Muscle layer of duodenum (tissue), 2 donors: ENCODE results near the gene TBC1D1.

Source experiments
- H3K27ac ChIP-seq: one replicate; pipeline ENCODE4 v1.7.0; 2013; ENCODE audit warnings: mild to moderate bottlenecking, low read length
- H3K27me3 ChIP-seq: one replicate; pipeline ENCODE4 v1.7.0; 2013; ENCODE audit warnings: low read depth, mild to moderate bottlenecking, control low read depth, low read length
- H3K36me3 ChIP-seq, 2 donors: one replicate each; pipeline ENCODE4 v1.7.0; 2013; ENCODE audit warnings: low read length in 2 of 2, control low read depth in 1 of 2, mild to moderate bottlenecking in 1 of 2; ENCODE audit not compliant: insufficient read depth in 2 of 2, control insufficient read depth in 1 of 2
- H3K4me1 ChIP-seq, 2 donors: one replicate each; pipeline ENCODE4 v1.7.0; 2013; ENCODE audit warnings: low read length in 2 of 2, mild to moderate bottlenecking in 2 of 2, control low read depth in 1 of 2, moderate library complexity in 1 of 2; ENCODE audit not compliant: insufficient read depth in 2 of 2, control insufficient read depth in 1 of 2
- H3K4me3 ChIP-seq, 2 donors: one replicate each; pipeline ENCODE4 v1.7.0; 2013; ENCODE audit warnings: low read length in 2 of 2, low read depth in 1 of 2, mild to moderate bottlenecking in 1 of 2
- H3K9me3 ChIP-seq, 2 donors: one replicate each; pipeline ENCODE4 v1.7.0; 2013; ENCODE audit warnings: low read length in 2 of 2, control low read depth in 1 of 2, mild to moderate bottlenecking in 1 of 2; ENCODE audit not compliant: control insufficient read depth in 1 of 2
- donor health status: healthy.

TBC1D1 gene

DNA sequence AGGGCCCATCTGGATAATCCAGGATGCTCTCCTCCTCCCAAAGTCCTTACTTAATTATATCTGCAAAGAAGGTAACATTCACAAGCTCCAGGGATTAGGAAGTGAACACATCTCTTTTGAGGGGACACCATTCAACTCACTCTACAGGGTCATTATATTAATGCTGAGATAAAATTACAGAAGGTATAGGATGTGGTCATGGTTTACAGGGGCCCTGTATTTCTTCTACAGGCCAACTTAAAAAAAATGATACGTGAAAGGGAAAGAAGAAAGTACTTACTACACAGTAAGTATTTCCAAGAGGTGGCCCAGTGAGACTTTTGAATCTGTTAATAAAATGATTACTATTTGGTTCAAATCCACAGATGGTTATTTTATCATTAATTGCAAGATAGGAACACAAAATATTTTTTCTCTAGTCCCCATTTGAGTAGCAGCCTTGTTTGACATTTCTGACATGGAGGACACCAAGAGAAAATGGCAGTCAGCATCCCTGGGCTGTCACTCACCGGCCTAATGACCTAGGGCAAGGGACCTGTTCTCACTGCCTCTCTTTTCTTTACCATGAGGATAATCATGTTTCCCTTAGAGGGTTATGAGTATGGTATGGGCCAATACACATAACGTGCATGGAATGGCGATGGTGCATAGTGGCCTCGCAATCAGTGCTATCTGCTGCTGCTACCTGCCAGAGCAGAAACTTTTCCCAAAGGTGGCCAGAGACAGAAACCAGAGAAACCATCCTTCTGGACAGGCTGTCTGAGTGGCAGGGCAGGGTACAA is 209.8 kb downstream of the TBC1D1 start:
- H3K4me3 ChIP-seq, result no peak overlapping the region
- no peaks in the 10 kb centered on the region for H3K9me3 ChIP-seq
- peaks cover 21 to 42% of the 10 kb centered on the region in 2 donors for H3K36me3 ChIP-seq
- H3K27me3 ChIP-seq, result no peaks in the 10 kb centered on the region
- H3K4me1 ChIP-seq, result peaks cover 0 to 13% of the 10 kb centered on the region in 2 donors
- H3K27ac ChIP-seq, result peak overlapping the region; percentile 28

DNA sequence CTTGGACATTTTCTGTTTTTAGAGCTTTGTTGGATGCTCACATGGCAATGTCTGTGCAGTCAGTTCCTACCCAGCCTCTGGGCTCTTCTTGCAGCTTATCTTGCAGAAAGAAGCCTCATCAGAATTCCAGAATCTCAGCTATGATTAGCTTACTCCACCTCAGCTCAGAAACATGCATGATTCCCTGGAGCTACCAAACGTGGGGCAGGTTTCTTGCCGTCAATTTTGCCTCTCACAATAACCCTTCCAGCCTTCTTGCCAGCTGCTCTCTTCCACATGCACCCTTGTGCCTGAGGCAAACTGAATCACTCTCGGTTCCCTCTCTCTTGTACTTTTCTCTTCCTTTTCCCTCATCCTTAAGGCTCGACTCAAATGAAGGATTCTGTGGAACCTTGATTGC is 210.7 kb downstream of the TBC1D1 start:
- Histone ChIP-seq H3K27me3 (no peaks in the 10 kb centered on the region), H3K9me3 (no peaks in the 10 kb centered on the region), H3K27ac (no peak overlapping the region), H3K36me3 (peaks cover 21 to 50% of the 10 kb centered on the region in 2 donors), H3K4me3 (no peak overlapping the region), H3K4me1 (peaks cover 0 to 20% of the 10 kb centered on the region in 2 donors)

DNA sequence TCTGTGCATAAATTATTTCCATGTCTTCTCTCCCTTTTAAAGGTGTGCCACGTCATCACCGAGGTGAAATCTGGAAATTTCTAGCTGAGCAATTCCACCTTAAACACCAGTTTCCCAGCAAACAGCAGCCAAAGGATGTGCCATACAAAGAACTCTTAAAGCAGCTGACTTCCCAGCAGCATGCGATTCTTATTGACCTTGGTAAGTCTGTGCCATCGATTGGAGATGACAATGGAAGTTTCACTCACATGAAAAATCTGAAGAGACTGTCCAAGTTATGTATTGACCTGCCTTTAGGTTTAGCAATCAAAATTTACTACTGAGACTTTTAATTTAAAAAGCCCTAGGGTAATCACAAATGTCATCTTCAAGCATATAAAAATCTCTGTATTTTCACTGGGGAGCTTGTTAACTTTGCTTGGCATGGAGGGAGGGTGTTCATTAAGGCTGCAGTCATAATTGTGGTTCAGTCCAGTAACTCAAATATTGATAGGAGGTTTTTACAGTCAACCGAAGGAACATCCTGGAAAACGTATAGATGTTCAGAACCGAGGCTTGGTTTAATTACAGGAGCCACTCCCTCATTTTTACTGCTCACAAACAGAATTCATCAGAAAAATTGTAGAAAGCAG is 212.2 kb downstream of the TBC1D1 start:
- H3K36me3 ChIP-seq, result peaks cover 21 to 59% of the 10 kb centered on the region in 2 donors
- no peak overlapping the region for H3K4me3 ChIP-seq
- no peaks in the 10 kb centered on the region for H3K9me3 ChIP-seq
- peaks cover 0 to 25% of the 10 kb centered on the region in 2 donors for H3K4me1 ChIP-seq
- H3K27ac ChIP-seq, result no peak overlapping the region
- no peaks in the 10 kb centered on the region for H3K27me3 ChIP-seq

GRCh38 chr4:38105475-38106220 is 214.8 kb downstream of the TBC1D1 start:
- H3K36me3 ChIP-seq, result peaks cover 23 to 62% of the 10 kb centered on the region in 2 donors
- no peaks in the 10 kb centered on the region for H3K9me3 ChIP-seq
- H3K4me3 ChIP-seq, result no peak overlapping the region
- no peak overlapping the region for H3K27ac ChIP-seq
- peaks cover 0 to 12% of the 10 kb centered on the region in 2 donors for H3K4me1 ChIP-seq
- no peaks in the 10 kb centered on the region for H3K27me3 ChIP-seq

DNA sequence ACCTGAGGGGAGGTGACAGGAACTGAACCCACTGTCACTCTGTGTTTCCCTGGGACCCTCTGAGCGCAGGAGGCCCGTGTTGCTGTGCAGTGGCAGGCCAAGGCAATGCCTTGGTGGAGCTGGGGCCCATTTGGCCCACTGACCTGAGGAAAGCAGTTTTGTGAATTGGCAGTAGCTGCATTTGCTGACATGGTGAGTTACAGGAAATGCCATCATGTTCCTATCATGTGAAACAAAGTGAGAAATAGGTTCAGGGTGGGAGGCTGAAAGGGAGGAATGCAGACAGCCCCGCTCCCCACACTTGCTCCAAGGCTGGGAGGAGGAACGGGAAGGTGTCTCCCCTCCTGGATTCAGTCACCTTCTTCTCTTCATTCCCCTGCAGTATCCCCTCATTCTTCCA is 215.4 kb downstream of the TBC1D1 start:
- Histone ChIP-seq H3K36me3 (peaks cover 18 to 55% of the 10 kb centered on the region in 2 donors), H3K4me1 (peaks cover 0 to 12% of the 10 kb centered on the region in 2 donors)

GRCh38 chr4:38106886-38107514 is 216.1 kb downstream of the TBC1D1 start:
- Histone ChIP-seq H3K9me3 (no peaks in the 10 kb centered on the region), H3K4me3 (no peak overlapping the region), H3K36me3 (peaks cover 14 to 51% of the 10 kb centered on the region in 2 donors), H3K4me1 (peaks cover 5 to 17% of the 10 kb centered on the region in 2 donors), H3K27me3 (no peaks in the 10 kb centered on the region), H3K27ac (no peak overlapping the region)

More for the DNA sequence above, 215.4 kb downstream of the TBC1D1 start:
- H3K27ac ChIP-seq, result no peak overlapping the region
- no peaks in the 10 kb centered on the region for H3K9me3 ChIP-seq
- no peak overlapping the region for H3K4me3 ChIP-seq
- no peaks in the 10 kb centered on the region for H3K27me3 ChIP-seq

DNA sequence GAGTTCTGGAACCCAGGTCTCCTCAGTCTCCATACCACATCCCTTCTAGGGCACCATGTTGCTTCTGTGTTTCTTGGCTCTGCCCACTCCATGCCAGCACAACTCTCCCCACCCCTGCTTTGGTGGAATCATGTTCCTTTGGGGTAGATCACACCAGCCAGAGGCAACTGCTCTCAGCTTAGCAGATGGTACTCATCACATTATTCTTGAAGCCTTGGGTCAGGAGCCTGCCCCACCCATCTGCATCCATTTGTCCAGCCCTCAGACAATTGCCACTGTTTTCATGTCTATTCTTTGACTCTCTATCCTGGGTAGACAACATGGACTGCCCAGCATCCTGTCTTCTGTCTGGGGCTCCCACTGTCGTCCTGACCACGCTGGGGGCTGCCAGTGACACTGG is 216.9 kb downstream of the TBC1D1 start:
- peaks cover 14 to 45% of the 10 kb centered on the region in 2 donors for H3K36me3 ChIP-seq
- no peaks in the 10 kb centered on the region for H3K27me3 ChIP-seq
- H3K4me1 ChIP-seq, result peaks cover 6 to 25% of the 10 kb centered on the region in 2 donors
- H3K9me3 ChIP-seq, result no peaks in the 10 kb centered on the region
- no peak overlapping the region for H3K4me3 ChIP-seq
- no peak overlapping the region for H3K27ac ChIP-seq

DNA sequence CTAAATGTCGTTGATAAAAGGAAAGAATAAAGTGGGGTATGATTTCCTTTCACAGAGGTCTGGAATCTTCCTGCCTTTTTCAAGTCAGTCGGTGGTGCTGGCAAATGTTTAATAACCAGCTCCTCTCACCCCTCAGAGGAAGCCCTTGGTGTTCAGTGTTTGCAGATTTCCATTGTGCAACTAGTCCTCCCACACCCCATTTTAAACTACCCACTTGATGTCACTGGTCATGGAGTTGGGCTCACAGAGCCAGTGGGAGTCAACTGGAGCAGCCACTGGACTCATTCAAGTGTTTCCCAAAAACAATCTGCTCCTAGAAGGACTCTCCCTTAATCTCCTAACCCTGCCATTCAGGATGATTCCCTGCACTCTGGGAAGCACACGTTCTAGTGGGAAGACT is 218.5 kb downstream of the TBC1D1 start:
- no peaks in the 10 kb centered on the region for H3K27me3 ChIP-seq
- no peaks in the 10 kb centered on the region for H3K9me3 ChIP-seq
- peaks cover 10 to 39% of the 10 kb centered on the region in 2 donors for H3K4me1 ChIP-seq
- H3K27ac ChIP-seq, result no peak overlapping the region
- H3K4me3 ChIP-seq, result no peak overlapping the region
- H3K36me3 ChIP-seq, result peaks cover 5 to 35% of the 10 kb centered on the region in 2 donors

- no peaks in the 10 kb centered on the region for H3K27me3 ChIP-seq
- no peak overlapping the region for H3K4me3 ChIP-seq
- H3K36me3 ChIP-seq, result peaks cover 5 to 34% of the 10 kb centered on the region in 2 donors
- H3K9me3 ChIP-seq, result no peaks in the 10 kb centered on the region
- H3K4me1 ChIP-seq, result peaks cover 15 to 44% of the 10 kb centered on the region in 2 donors
- H3K27ac ChIP-seq, result no peak overlapping the region
These were observed 219.0 kb downstream of the TBC1D1 start for GRCh38 chr4:38109896-38110295.

DNA sequence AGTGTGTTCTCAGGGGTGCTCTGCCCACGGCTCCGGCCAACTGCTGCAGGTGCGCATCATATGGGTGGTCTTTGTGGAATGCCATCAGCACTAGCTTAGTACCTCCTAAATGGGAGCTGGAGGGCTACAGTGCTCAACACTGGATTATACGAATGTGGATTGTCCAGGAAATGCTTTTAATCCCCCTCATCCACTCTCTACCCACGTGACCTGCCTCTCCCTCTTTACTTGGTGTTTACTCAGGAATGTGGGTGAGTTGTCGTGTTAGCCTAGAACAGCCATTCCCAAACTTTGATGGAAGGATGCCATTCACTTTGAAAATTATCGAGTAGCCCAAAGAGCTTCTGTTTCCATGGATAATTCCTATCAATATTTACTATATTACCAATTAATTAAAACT is 220.1 kb downstream of the TBC1D1 start:
- H3K27me3 ChIP-seq, result no peaks in the 10 kb centered on the region
- H3K4me3 ChIP-seq, result no peak overlapping the region
- no peaks in the 10 kb centered on the region for H3K9me3 ChIP-seq
- H3K36me3 ChIP-seq, result peaks cover 5 to 33% of the 10 kb centered on the region in 2 donors
- no peak overlapping the region for H3K27ac ChIP-seq
- peaks cover 15 to 46% of the 10 kb centered on the region in 2 donors for H3K4me1 ChIP-seq

- Histone ChIP-seq H3K4me1 (peaks cover 15 to 39% of the 10 kb centered on the region in 2 donors), H3K36me3 (peaks cover 5 to 26% of the 10 kb centered on the region in 2 donors), H3K4me3 (no peak overlapping the region), H3K27me3 (no peaks in the 10 kb centered on the region), H3K27ac (no peak overlapping the region), H3K9me3 (no peaks in the 10 kb centered on the region)
These were observed 220.8 kb downstream of the TBC1D1 start for GRCh38 chr4:38111717-38112116.
